ENCODE results near the gene PRUNE2.

PRUNE2 gene

DNA sequence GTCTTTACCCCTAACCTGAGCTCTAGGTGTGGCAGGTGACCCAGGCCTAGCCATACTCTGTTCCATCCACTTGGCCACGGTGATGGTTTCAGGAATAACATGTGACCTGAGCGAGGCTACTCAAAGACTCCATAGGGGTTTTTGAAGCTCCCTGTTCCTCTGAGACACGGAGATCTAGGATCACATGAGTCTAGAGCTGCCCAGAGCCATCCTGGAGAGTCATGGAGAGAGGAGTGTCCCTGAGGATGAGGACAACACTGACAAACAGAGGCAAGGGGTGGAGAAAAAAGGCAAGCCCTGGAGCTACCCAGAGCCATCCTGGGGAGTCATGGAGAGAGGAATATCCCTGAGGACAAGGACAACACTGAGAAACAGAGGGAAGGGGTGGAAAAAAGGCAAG lies 171.2 kb downstream of the PRUNE2 start:
- DNase-seq (ENCODE audit: low spot score): no peak

GRCh38 chr9:76733096-76733495 lies 172.8 kb downstream of the PRUNE2 start:
- DNase-seq (ENCODE audit: low spot score): no peak

DNA sequence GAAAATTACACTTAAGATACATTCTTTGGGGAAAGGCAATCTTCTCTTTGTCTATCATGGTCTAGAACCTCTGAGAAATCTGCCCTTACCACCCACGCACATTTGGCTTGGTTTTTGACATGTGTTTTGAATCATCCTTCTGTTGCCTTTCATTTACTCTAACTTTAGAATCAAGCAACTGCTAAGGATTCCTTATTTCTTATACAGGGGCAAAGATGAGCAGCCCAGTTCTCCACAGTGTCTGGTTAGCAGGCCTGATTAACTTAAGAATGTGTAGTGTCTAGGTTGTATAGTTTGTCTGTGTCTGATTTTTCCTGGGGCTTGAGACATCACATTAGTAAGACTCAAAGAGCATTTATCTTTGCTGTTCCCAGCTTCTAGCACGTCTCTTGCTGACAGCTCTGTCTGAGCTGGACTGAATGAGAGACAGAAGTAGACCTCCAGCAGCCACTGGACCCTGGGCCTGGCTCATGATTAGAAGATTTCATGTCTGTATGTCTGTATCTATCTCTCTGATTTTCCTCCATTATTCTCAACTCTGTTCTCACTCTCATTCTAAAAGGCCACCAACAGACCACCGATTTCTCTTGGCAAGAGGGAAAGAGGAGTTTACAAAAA lies 173.5 kb downstream of the PRUNE2 start:
- no peak for DNase-seq (ENCODE audit: low spot score)

DNA sequence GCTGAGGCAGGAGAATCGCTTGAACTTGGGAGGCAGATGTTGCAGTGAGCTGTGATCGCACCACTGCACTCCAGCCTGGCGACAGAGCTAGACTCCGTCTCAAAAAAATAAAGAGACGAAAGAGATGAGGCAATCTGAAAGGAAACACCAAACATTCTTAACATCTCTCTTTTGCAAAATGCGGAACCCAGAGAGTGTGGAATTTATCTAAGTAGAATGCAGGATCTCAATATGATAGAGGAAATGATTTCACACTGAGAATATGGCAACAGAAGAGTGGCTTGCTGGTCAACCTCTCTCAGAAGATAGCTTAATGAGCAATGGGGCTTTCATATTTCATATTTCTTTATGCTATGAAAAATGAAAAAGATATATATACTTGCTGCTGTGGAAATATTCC lies 175.1 kb downstream of the PRUNE2 start:
- DNase-seq (ENCODE audit: low spot score): no peak

- peak; percentile 14 for DNase-seq (ENCODE audit: low spot score)
Measured at GRCh38 chr9:76729980-76730737, 175.8 kb downstream of the PRUNE2 start.

GRCh38 chr9:76729116-76729515 lies 176.8 kb downstream of the PRUNE2 start:
- no peak for DNase-seq (ENCODE audit: low spot score)

GRCh38 chr9:76725885-76726284 lies 180.0 kb downstream of the PRUNE2 start:
- no peak for DNase-seq (ENCODE audit: low spot score)

GRCh38 chr9:76725011-76725546 lies 180.8 kb downstream of the PRUNE2 start:
- DNase-seq (ENCODE audit: low spot score): no peak

DNA sequence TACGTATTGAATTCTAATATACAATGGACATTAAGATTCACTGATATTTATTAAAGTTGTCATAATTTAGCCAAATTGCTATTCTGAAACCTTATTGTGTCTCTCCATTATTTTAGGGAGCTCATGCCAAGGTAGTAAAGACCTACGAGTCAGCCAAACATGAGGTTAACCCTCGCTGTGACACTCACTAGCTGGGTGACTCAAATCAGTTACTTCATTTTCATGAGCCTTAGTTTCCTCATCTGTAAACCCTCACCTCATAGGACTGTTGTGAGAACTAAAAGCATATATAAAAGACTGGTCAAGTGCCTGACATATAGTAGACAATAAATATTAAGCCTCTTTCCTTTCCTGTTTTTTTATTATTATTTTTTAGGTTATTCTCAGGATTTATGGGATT lies 185.7 kb downstream of the PRUNE2 start:
- DNase-seq (ENCODE audit: low spot score): no peak

GRCh38 chr9:76718166-76718565 lies 187.7 kb downstream of the PRUNE2 start:
- no peak for DNase-seq (ENCODE audit: low spot score)

DNA sequence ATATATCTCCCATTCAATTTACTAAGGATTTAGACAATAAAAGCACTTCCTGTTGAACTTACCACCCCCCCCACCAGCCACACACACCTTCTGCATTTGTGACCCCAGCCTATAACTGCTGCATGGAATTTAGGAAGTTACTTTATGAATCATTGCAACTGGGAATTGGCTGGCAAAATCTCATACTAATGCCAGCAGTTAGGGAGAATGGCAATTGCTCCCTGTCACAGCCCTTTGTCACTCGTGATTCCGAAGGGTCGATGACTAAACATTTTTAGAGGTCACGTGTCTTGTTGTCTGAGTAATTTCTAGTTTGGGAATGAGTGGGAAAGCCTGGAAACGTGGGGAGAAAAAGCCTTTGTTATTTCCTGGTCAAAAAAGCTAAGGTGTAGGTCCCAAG lies 188.3 kb downstream of the PRUNE2 start:
- DNase-seq (ENCODE audit: low spot score): no peak

- DNase-seq (ENCODE audit: low spot score): no peak
Measured at GRCh38 chr9:76717176-76717575, 188.7 kb downstream of the PRUNE2 start.

DNA sequence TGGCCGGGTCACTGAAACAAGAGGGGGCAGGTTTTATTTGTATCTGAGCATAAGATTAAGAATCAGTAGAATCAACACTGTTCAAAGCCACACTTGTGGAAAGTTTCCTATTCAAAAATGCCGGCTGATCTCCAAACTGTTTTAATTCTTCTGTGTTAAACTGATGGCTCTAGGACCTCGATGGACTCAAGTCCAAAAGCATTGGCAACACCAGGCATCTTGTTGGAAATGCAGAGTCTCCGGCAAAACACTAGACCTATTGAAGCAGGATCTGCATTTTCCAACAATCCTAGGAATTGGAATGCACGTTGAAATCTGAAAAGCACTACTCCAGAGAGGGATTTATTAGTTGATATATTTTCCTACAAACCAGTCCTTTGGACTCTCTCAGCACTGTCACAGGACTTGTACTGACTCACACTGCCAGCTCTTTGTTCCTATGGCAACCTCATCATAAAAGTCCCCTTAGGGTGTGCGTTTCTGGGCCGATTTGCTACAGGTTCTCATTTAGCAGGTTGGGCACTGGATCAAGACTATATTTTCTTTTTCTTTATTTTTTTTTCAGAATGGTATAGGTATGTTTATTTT lies 189.7 kb downstream of the PRUNE2 start:
- no peak for DNase-seq (ENCODE audit: low spot score)

DNA sequence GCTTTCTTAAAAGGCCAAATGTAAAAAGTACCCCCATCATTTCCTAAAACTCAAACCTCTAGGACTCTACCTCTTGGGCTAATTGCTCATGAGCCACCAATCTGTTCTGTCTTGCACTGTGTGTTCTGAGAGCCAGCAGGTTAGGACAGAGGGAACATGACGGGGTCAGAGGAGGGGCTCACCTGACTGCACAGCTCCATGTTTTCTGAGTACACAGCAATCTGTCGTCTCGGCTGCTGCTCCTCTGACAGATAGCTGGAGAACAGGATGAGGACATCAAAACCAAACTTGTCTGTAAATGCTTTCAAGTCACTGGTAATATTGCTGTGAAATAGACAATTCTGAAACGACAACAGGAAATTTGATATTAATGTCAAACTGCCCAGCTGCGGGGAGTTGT lies 192.5 kb downstream of the PRUNE2 start:
- DNase-seq (ENCODE audit: low spot score): no peak

GRCh38 chr9:76709020-76709419 lies 196.9 kb downstream of the PRUNE2 start:
- no peak for DNase-seq (ENCODE audit: low spot score)

DNA sequence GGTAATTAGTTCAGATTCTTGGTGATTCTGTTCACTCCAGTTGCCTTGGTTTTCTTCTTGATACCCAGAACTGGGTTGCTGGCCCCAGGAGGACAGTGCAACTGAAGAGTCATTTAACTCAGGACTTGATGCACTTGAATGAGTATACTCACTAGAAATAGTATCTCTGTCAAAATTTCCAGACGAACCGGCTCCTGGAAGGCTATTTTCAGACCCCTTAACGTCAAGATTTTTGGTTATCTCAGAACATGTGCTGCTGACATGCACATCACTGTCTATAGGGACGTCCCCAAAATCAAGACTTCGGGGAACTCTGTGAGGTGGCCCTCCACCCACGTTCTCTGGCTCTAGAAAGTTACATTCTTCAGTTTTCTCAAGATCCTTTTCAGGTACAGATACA lies 198.4 kb downstream of the PRUNE2 start:
- DNase-seq (ENCODE audit: low spot score): no peak

- peak; percentile 57 for DNase-seq (ENCODE audit: low spot score)
Measured at GRCh38 chr9:76704593-76705204, 201.2 kb downstream of the PRUNE2 start.

- DNase-seq (ENCODE audit: low spot score): no peak
Measured at GRCh38 chr9:76703270-76703669, 202.6 kb downstream of the PRUNE2 start.

DNA sequence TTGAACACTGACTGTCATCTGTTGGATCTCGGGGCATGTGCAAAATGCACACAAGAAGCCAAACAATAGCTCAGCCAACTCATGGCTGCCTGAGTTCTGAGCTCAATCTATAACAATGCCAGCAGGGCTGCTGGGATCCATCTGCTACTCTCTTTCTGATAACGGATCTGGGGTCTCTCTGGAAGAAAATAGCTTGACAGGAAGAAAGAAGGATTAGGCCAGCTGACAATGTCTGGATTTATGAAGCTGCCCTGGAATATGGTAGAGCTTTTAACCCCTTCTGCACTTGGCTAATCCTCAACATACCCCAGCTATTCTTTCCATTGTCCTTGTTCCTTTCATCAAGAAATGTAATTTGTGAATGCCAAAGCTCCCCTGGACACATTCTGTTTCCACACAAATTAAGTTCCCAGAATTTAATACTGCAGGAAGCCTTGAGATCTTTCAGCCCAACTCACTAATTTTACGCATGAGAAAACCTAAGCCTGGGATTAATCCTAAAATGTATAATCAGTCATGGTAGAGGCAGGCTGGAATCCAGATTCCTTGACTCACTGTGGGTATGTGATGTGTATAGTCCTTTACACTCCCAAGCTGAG lies 204.4 kb downstream of the PRUNE2 start:
- no peak for DNase-seq (ENCODE audit: low spot score)

DNA sequence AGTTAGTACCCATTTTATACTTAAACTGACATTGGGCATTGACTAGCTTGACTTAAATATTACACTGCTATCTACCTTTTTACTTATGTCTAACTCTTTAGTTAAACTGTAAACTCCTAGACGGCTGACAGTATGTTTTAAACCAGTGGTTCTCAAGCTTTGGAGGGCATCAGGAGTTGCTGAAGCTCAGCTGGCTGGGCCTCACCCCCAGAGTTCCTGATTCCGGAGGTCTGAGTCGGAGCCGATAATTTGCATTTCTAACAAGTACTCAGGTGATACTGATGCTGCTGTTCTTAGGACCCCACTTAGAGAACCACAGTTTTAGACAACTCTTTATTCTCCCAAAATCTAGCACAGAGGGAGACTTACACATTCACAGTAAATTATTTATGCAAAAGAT lies 205.0 kb downstream of the PRUNE2 start:
- no peak for DNase-seq (ENCODE audit: low spot score)

- DNase-seq (ENCODE audit: low spot score): no peak
Measured at GRCh38 chr9:76699971-76700370, 205.9 kb downstream of the PRUNE2 start.

DNA sequence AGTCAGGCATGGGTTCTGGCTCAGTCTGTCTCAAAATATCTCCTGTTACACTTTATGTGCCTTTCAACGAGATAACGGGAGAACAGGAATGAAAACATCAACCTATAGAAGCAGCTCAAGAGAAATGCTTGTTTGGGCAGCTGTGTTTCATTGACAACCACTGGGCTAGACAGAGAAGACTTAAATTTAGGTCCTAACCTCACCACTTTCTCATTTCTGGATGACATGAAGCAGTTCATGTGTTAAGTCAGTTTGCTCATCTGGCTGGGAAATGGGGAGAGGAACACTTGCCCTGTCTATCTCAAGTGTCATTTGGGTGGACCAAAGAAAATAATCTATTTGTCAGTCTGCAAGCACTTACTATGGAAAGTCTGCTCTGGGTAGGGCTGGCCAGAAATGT lies 208.4 kb downstream of the PRUNE2 start:
- DNase-seq (ENCODE audit: low spot score): no peak
